Measurements from ENCODE around the gene ZNF638. TPM values are rescaled to one million over a fixed set of nuclear protein-coding genes. Genes with fewer than 3 reads are reported as not detected.

Gene ZNF638
- total RNA-seq, 4 donors from 2014 or later = 202 to 286 (median 252) TPM

GRCh38 chr2:71370015-71370414, 38.4 kb downstream of the ZNF638 start:
- peaks cover 0 to 4% (median 0%) of the 10 kb centered on the region in 4 donors for H3K4me1 ChIP-seq
- no peak for TF ChIP-seq POLR2A (IDR thresholded peaks at IDR 0.05)
- TF ChIP-seq, protein P1, sequence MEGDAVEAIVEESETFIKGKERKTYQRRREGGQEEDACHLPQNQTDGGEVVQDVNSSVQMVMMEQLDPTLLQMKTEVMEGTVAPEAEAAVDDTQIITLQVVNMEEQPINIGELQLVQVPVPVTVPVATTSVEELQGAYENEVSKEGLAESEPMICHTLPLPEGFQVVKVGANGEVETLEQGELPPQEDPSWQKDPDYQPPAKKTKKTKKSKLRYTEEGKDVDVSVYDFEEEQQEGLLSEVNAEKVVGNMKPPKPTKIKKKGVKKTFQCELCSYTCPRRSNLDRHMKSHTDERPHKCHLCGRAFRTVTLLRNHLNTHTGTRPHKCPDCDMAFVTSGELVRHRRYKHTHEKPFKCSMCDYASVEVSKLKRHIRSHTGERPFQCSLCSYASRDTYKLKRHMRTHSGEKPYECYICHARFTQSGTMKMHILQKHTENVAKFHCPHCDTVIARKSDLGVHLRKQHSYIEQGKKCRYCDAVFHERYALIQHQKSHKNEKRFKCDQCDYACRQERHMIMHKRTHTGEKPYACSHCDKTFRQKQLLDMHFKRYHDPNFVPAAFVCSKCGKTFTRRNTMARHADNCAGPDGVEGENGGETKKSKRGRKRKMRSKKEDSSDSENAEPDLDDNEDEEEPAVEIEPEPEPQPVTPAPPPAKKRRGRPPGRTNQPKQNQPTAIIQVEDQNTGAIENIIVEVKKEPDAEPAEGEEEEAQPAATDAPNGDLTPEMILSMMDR (IDR thresholded peaks at IDR 0.05) = no peak
- no peak for TF ChIP-seq EP300 (IDR thresholded peaks at IDR 0.05)
- no peak overlapping the region for H3K4me3 ChIP-seq
- no peaks in the 10 kb centered on the region for H3K9me3 ChIP-seq
- 86 to 91% methylated on average over 2 of the region's 2 CpGs for WGBS, 2 donors
- no peak overlapping the region for H3K27ac ChIP-seq
- H3K36me3 ChIP-seq = peaks cover 0 to 88% (median 0%) of the 10 kb centered on the region in 3 donors
- H3K27me3 ChIP-seq = no peaks in the 10 kb centered on the region
- no peak for DNase-seq (ENCODE audit: low spot score in 2 of 2)

- no peaks in the 10 kb centered on the region for H3K9me3 ChIP-seq
- no peaks in the 10 kb centered on the region for H3K27me3 ChIP-seq
- peaks cover 0 to 4% (median 0%) of the 10 kb centered on the region in 4 donors for H3K4me1 ChIP-seq
- no peak overlapping the region for H3K4me3 ChIP-seq
- DNase-seq (ENCODE audit: low spot score in 2 of 2) = no peak
- H3K27ac ChIP-seq = no peak overlapping the region
- peaks cover 0 to 86% (median 0%) of the 10 kb centered on the region in 3 donors for H3K36me3 ChIP-seq
- TF ChIP-seq POLR2A (IDR thresholded peaks at IDR 0.05) = no peak
- TF ChIP-seq, protein P1 (IDR thresholded peaks at IDR 0.05) = no peak
- TF ChIP-seq EP300 (IDR thresholded peaks at IDR 0.05) = no peak
- 90 to 100% methylated on average over 1 of the region's 1 CpG for WGBS, 2 donors
Observed at GRCh38 chr2:71372042-71372441, 40.5 kb downstream of the ZNF638 start.

DNA sequence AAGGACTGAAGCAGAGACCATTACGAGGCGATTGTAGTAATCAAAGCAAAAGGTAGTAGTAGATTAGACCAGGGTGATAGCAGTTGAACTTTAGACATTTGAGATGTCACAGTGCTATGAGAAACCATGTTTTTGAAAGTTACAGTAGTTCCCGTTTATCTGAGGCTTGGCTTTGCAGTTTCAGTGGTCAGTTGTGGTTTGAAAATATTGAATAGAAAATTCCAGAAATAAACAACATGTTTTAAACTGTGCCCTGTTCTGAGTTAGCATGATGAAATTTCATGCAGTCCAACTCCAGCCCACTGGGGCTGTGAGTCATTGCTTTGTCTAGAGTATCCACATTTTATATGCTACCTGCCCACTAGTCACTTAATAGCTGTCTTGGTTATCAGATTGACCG, 47.5 kb downstream of the ZNF638 start:
- Histone ChIP-seq H3K27me3 (no peaks in the 10 kb centered on the region), H3K9me3 (no peaks in the 10 kb centered on the region), H3K27ac (peak overlapping the region in 1 of 4 donors; percentile 29), H3K4me1 (peaks cover 0 to 13% (median under 1%) of the 10 kb centered on the region in 4 donors), H3K4me3 (no peak overlapping the region), H3K36me3 (peaks cover 0 to 72% (median 0%) of the 10 kb centered on the region in 3 donors)
- 74% methylated on average over 4 of the region's 4 CpGs for WGBS, 2 donors
- no peak for DNase-seq (ENCODE audit: low spot score in 2 of 2)
- TF ChIP-seq EP300 (IDR thresholded peaks at IDR 0.05) (no peak), POLR2A (IDR thresholded peaks at IDR 0.05) (no peak)
- TF ChIP-seq, protein P1 (IDR thresholded peaks at IDR 0.05) = no peak

DNA sequence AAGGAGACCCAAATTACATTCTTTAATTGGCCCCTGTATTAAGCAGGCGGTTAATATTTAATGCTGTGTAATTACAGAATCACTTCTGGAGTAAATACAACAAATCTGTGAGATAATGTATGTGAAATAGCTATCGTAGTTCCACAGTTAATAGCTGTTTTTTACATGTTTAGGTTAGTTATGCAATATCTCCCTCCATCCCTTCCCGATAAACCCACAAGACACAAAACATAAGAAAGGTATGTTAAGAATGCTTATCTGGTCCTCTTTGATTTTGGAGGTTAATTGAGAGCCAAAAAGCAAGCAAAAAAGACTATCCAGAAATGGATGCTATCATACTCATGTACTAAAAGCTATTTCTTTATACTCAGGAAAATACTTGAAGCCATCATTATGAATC, 49.1 kb downstream of the ZNF638 start:
- 87 to 91% methylated on average over 3 of the region's 3 CpGs for WGBS, 2 donors
- no peaks in the 10 kb centered on the region for H3K27me3 ChIP-seq
- no peak overlapping the region for H3K27ac ChIP-seq
- H3K4me3 ChIP-seq = no peak overlapping the region
- peaks cover 0 to 19% (median 2%) of the 10 kb centered on the region in 4 donors for H3K4me1 ChIP-seq
- H3K9me3 ChIP-seq = no peaks in the 10 kb centered on the region
- peaks cover 0 to 67% (median 0%) of the 10 kb centered on the region in 3 donors for H3K36me3 ChIP-seq
- no peak for DNase-seq (ENCODE audit: low spot score in 2 of 2)
- TF ChIP-seq, protein P1 (IDR thresholded peaks at IDR 0.05) = no peak
- TF ChIP-seq EP300 (IDR thresholded peaks at IDR 0.05) (no peak), POLR2A (IDR thresholded peaks at IDR 0.05) (no peak)

DNA sequence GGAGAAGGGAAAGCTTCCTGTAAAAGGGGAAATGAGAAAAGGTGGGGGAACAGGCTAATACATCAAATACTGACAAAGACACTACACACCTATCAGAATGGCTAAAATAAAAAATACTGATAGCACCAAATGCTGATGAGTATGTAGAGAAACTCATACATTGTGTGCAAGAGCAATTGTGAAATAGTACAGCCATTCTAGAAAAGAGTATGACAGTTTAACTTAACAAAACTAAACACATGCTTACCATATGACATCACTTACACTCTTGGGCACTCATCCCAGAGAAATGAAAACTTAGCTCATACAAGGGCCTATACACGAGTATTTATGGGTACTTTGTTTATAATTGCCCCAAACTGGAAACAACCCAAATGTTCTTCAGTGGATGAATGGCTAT, 53.4 kb downstream of the ZNF638 start:
- Histone ChIP-seq H3K9me3 (no peaks in the 10 kb centered on the region), H3K4me1 (peaks cover 0 to 16% (median 2%) of the 10 kb centered on the region in 4 donors), H3K27ac (peak overlapping the region in 1 of 4 donors; percentile 17), H3K36me3 (peaks cover 4 to 83% (median 7%) of the 10 kb centered on the region in 3 donors), H3K27me3 (no peaks in the 10 kb centered on the region), H3K4me3 (no peak overlapping the region)
- WGBS, 2 donors = 13 to 20% methylated on average over 1 of the region's 1 CpG
- no peak for DNase-seq (ENCODE audit: low spot score in 2 of 2)
- TF ChIP-seq, protein P1 (IDR thresholded peaks at IDR 0.05) = no peak
- TF ChIP-seq EP300 (IDR thresholded peaks at IDR 0.05) = no peak
- TF ChIP-seq POLR2A (IDR thresholded peaks at IDR 0.05) = no peak
